Measurements from ENCODE around the gene SCAF1. TPM values are rescaled to one million over a fixed set of nuclear protein-coding genes. Genes with fewer than 3 reads are reported as not detected.

SCAF1 gene
- total RNA-seq, 1 experiment from 2014 or later = 16.3 TPM

Other genes starting within 250 kb of the SCAF1 start
- gene PTH2, start 218.8 kb upstream of the SCAF1 start, total RNA-seq (2014; rRNA removed; shearing (Covaris generic)) = not detected in 2 replicates
- gene GFY, start 216.8 kb upstream of the SCAF1 start, total RNA-seq (2014; rRNA removed; shearing (Covaris generic)) = not detected in 2 replicates
- gene SLC17A7, start 200.7 kb upstream of the SCAF1 start, total RNA-seq (2014; rRNA removed; shearing (Covaris generic)) = 0.18 TPM in 1 of 2 replicates, not detected in the other
- gene PIH1D1, start 190.4 kb upstream of the SCAF1 start, total RNA-seq (2014; rRNA removed; shearing (Covaris generic)) = 68.4 and 83.4 TPM in 2 replicates
- 11.0 and 12.3 TPM in 2 replicates for gene ALDH16A1, start 189.0 kb upstream of the SCAF1 start, total RNA-seq (2014; rRNA removed; shearing (Covaris generic))
- 0.61 and 1.0 TPM in 2 replicates for gene FLT3LG, start 168.0 kb upstream of the SCAF1 start, total RNA-seq (2014; rRNA removed; shearing (Covaris generic))
- gene RPL13A, start 154.6 kb upstream of the SCAF1 start, total RNA-seq (2014; rRNA removed; shearing (Covaris generic)) = 3,376 and 3,926 TPM in 2 replicates
- gene RPS11, start 145.8 kb upstream of the SCAF1 start, total RNA-seq (2014; rRNA removed; shearing (Covaris generic)) = 2,852 and 3,079 TPM in 2 replicates
- gene FCGRT, start 129.5 kb upstream of the SCAF1 start, total RNA-seq (2014; rRNA removed; shearing (Covaris generic)) = 25.0 and 26.6 TPM in 2 replicates
- gene RCN3, start 114.2 kb upstream of the SCAF1 start, total RNA-seq (2014; rRNA removed; shearing (Covaris generic)) = 2.8 and 3.4 TPM in 2 replicates
- 54.2 and 66.5 TPM in 2 replicates for gene NOSIP, start 61.7 kb upstream of the SCAF1 start, total RNA-seq (2014; rRNA removed; shearing (Covaris generic))
- 0.51 and 0.58 TPM in 2 replicates for gene PRRG2, start 60.9 kb upstream of the SCAF1 start, total RNA-seq (2014; rRNA removed; shearing (Covaris generic))
- 6.1 and 6.3 TPM in 2 replicates for gene PRR12, start 51.0 kb upstream of the SCAF1 start, total RNA-seq (2014; rRNA removed; shearing (Covaris generic))
- 7.5 and 7.6 TPM in 2 replicates for gene RRAS, start 2.1 kb upstream of the SCAF1 start, total RNA-seq (2014; rRNA removed; shearing (Covaris generic))
- 35.1 and 38.6 TPM in 2 replicates for gene IRF3, start 23.6 kb downstream of the SCAF1 start, total RNA-seq (2014; rRNA removed; shearing (Covaris generic))
- 45.2 and 61.7 TPM in 2 replicates for gene BCL2L12, start 23.7 kb downstream of the SCAF1 start, total RNA-seq (2014; rRNA removed; shearing (Covaris generic))
- 385 and 390 TPM in 2 replicates for gene PRMT1, start 35.1 kb downstream of the SCAF1 start, total RNA-seq (2014; rRNA removed; shearing (Covaris generic))
- 5.5 and 7.7 TPM in 2 replicates for gene ADM5, start 47.4 kb downstream of the SCAF1 start, total RNA-seq (2014; rRNA removed; shearing (Covaris generic))
- 15.2 and 20.4 TPM in 2 replicates for gene CPT1C, start 48.9 kb downstream of the SCAF1 start, total RNA-seq (2014; rRNA removed; shearing (Covaris generic))
- gene TSKS, start 121.1 kb downstream of the SCAF1 start, total RNA-seq (2014; rRNA removed; shearing (Covaris generic)) = not detected in 2 replicates
- gene AP2A1, start 124.8 kb downstream of the SCAF1 start, total RNA-seq (2014; rRNA removed; shearing (Covaris generic)) = 66.5 and 68.8 TPM in 2 replicates
- 27.6 and 27.9 TPM in 2 replicates for gene FUZ, start 171.1 kb downstream of the SCAF1 start, total RNA-seq (2014; rRNA removed; shearing (Covaris generic))
- gene MED25, start 176.1 kb downstream of the SCAF1 start, total RNA-seq (2014; rRNA removed; shearing (Covaris generic)) = 22.2 and 27.4 TPM in 2 replicates
- 77.1 and 91.2 TPM in 2 replicates for gene PTOV1, start 208.9 kb downstream of the SCAF1 start, total RNA-seq (2014; rRNA removed; shearing (Covaris generic))
- 24.2 and 40.6 TPM in 2 replicates for gene PNKP, start 225.4 kb downstream of the SCAF1 start, total RNA-seq (2014; rRNA removed; shearing (Covaris generic))
- gene AKT1S1, start 235.1 kb downstream of the SCAF1 start, total RNA-seq (2014; rRNA removed; shearing (Covaris generic)) = 21.7 and 25.2 TPM in 2 replicates
- gene TBC1D17, start 235.5 kb downstream of the SCAF1 start, total RNA-seq (2014; rRNA removed; shearing (Covaris generic)) = 9.1 and 9.4 TPM in 2 replicates